T47D (cell line): ENCODE data around the gene APPBP2.
"Not testable (repeated sequence)": the region's sequence is repeated elsewhere in the genome, so short reads cannot be mapped to it uniquely, and the experiment has no call there.

ENCODE experiments used
- DNase-seq, 2 experiments: peaks; one replicate each; pipeline versions ENCODE4 v3.0.0 to v3.0.0-alpha.2; 2011 to 2012; ENCODE audit warnings: low read depth in 1 of 2, low spot score in 1 of 2
- JUND ChIP-seq: IDR thresholded peaks from 2 replicates; pipeline ENCODE4 v1.6.1; 2012; ENCODE audit warnings: low read depth
- in situ Hi-C: cut with HindIII; loops from 2 replicates; pipeline ENCODE4 v1.10.0; 2016; ENCODE audit warnings: low sequenced_read_pairs, low pct_unique_long_range_greater_than_20kb

APPBP2 gene

GRCh38 chr17:60506312-60506711 lies 19.7 kb downstream of the APPBP2 start:
- no peak for TF ChIP-seq JUND
- in situ Hi-C loops = no loop called here
- no peak for DNase-seq

GRCh38 chr17:60502145-60502544 lies 23.9 kb downstream of the APPBP2 start:
- DNase-seq = no peak
- TF ChIP-seq JUND = no peak
- in situ Hi-C loops = no loop called here

GRCh38 chr17:60501589-60501988 lies 24.5 kb downstream of the APPBP2 start:
- in situ Hi-C loops = no loop called here
- TF ChIP-seq JUND = no peak
- no peak for DNase-seq

GRCh38 chr17:60496041-60496440 lies 30.0 kb downstream of the APPBP2 start:
- TF ChIP-seq JUND = no peak
- DNase-seq = no peak
- in situ Hi-C loops = no loop called here

DNA sequence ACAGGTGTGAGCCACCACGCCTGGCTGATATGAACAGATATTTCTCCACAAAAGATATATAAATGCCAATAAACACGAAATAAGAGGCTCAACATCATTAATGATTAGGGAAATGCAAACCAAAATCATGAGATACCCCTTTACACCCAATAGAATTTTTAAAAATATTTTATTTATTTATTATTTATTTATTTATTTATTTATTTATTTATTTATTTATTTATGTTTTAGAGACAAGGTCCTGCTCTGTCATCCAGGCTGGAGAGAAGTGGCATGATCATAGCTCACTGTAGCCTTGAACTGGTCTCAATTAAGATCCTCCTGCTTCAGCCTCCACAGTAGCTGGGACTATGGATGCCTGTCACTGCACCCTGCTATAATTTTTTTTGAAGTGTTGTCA lies 30.8 kb downstream of the APPBP2 start:
- in situ Hi-C loops = no loop called here
- no peak for TF ChIP-seq JUND
- DNase-seq = no peak

DNA sequence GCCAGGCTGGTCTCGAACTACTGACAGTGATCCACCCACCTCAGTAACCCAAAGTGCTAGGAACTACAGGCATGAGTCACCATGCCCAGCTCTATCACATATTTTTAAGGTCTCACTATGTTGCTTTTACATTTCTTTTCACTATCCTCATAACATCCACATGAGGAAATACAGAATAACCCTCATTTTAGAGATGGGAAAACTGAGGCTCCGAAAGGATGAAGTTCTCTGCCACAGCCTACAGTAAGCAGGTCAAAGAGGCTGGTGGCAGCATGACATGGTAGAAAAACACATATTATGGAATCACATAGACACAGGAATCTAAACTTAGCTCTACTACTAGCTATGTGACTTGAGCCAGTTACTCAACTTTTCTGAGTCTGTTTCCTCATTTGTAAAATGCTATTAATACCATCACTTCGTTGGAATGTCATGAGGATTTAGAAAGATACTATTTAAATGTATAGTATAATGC lies 32.2 kb downstream of the APPBP2 start:
- no peak for DNase-seq
- TF ChIP-seq JUND = no peak
- in situ Hi-C loops = no loop called here

- in situ Hi-C loops = no loop called here
- TF ChIP-seq JUND = no peak
These were observed 34.3 kb downstream of the APPBP2 start for GRCh38 chr17:60491771-60492170.

GRCh38 chr17:60490594-60490993 lies 35.4 kb downstream of the APPBP2 start:
- DNase-seq, in situ Hi-C loops: not testable (repeated sequence)

More at GRCh38 chr17:60491771-60492170, 34.3 kb downstream of the APPBP2 start:
- no peak for DNase-seq

- in situ Hi-C loops = no loop called here
- no peak for DNase-seq
- TF ChIP-seq JUND = no peak
These were observed 44.4 kb downstream of the APPBP2 start for GRCh38 chr17:60481604-60482003.

GRCh38 chr17:60473788-60474187 lies 52.3 kb downstream of the APPBP2 start:
- in situ Hi-C loops = no loop called here
- TF ChIP-seq JUND = no peak
- no peak for DNase-seq

- in situ Hi-C loops = no loop called here
- DNase-seq = no peak
- no peak for TF ChIP-seq JUND
These were observed 53.6 kb downstream of the APPBP2 start for GRCh38 chr17:60472449-60472848.

- TF ChIP-seq JUND = no peak
- in situ Hi-C loops = no loop called here
- no peak for DNase-seq
These were observed 54.6 kb downstream of the APPBP2 start for GRCh38 chr17:60471451-60471850.

DNA sequence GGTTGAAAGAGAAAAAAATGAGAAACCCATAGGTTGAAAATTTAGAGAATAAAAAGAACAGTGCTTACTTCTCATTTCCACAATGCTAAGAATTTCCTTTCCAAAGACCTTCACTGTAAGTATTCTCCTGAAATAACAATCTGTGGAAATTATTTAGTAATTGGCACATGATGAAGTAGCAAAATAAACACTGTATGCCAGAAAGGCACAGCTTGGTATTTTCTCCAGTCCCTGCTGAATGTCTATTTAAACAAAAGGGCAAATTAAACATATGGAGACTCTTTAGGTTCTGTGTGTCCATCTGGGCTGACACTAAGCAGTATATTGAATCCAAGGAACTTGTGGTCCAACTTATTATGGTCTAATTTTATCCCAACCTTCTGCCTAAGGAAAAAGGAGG lies 57.7 kb downstream of the APPBP2 start:
- DNase-seq = no peak
- TF ChIP-seq JUND = no peak
- in situ Hi-C loops = no loop called here

DNA sequence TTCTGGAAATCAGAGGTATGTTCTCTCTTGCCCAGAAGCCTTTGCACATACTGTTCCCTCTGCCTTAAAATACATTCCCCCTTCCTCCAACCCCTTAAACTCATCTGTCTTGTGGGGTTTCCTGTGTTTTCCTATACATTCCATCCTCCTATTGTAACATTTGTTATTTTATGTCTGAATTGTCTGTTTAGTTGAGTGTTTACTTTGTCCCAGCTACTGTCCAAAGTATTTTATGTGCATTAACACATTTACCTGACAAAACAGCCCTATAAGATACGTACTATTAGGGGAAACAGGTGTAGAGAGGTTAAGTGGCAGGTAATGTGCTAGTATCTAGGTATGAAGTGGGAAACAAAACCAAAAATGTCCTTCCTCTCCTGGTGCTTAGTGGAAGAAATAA lies 61.7 kb downstream of the APPBP2 start:
- in situ Hi-C loops = no loop called here
- no peak for TF ChIP-seq JUND
- DNase-seq = no peak
